Calu3 (cell line): Measurements from ENCODE around the gene RPS25. TPM values are rescaled to one million over a fixed set of nuclear protein-coding genes. Genes with fewer than 3 reads are reported as not detected.
"Not testable (repeated sequence)": the region's sequence is repeated elsewhere in the genome, so short reads cannot be mapped to it uniquely, and the experiment has no call there.

Experiments
- BruUV-seq: library from RNA; stranded (reverse); fragments of 400-500 nt; replicated peaks from 2 replicates; lab custom pipeline; 2021; lab: Mats Ljungman, UMichigan
- CTCF ChIA-PET: fragments of 300-600 bp; sonication (Branson Sonifier 250); formaldehyde crosslinking; loops from one replicate; lab custom pipeline; 2022; ENCODE audit warnings: antibody characterized with exemption; lab: Charles Lee
- DNase-seq: peaks from one replicate; pipeline ENCODE4 v3.0.0; 2022
- H3K27ac Mint-ChIP-seq: one replicate; pipeline ENCODE4 v1.8.0; 2022; ENCODE audit warnings: mixed read lengths; ENCODE audit not compliant: unreplicated experiment
- H3K27me3 Mint-ChIP-seq: one replicate; pipeline ENCODE4 v1.8.0; 2022; ENCODE audit warnings: mixed read lengths; ENCODE audit not compliant: unreplicated experiment
- H3K36me3 Mint-ChIP-seq: one replicate; pipeline ENCODE4 v1.8.0; 2022; ENCODE audit warnings: mild to moderate bottlenecking, moderate library complexity, mixed read lengths; ENCODE audit not compliant: insufficient read depth, unreplicated experiment
- H3K4me1 Mint-ChIP-seq: one replicate; pipeline ENCODE4 v1.8.0; 2022; ENCODE audit warnings: mild to moderate bottlenecking, low read depth, mixed read lengths; ENCODE audit not compliant: unreplicated experiment
- H3K4me3 Mint-ChIP-seq: one replicate; pipeline ENCODE4 v1.8.0; 2022; ENCODE audit warnings: mild to moderate bottlenecking, low read depth, moderate library complexity, mixed read lengths; ENCODE audit not compliant: unreplicated experiment
- H3K9me3 Mint-ChIP-seq: one replicate; pipeline ENCODE4 v1.8.0; 2022; ENCODE audit warnings: low read depth, mixed read lengths; ENCODE audit not compliant: unreplicated experiment
- intact Hi-C: fragments of 100-400 bp; cut with micrococcal nuclease; formaldehyde crosslinking; loops from one replicate; pipeline ENCODE4 v1.10.0; 2022; ENCODE audit not compliant: unreplicated experiment
- total RNA-seq: library from RNA; stranded (reverse); gene quantifications from 2 replicates; pipeline ENCODE4 v1.2.3, GENCODE V29; 2022
- TF ChIP-seq, protein P1 (sequence below): fragments of 200-600 bp; IDR thresholded peaks from one replicate; pipeline ENCODE4 v1.8.0; 2022; ENCODE audit warnings: antibody characterized with exemption; ENCODE audit not compliant: unreplicated experiment

The RPS25 gene
- total RNA-seq, 1 experiment from 2014 or later, result 510 TPM

DNA sequence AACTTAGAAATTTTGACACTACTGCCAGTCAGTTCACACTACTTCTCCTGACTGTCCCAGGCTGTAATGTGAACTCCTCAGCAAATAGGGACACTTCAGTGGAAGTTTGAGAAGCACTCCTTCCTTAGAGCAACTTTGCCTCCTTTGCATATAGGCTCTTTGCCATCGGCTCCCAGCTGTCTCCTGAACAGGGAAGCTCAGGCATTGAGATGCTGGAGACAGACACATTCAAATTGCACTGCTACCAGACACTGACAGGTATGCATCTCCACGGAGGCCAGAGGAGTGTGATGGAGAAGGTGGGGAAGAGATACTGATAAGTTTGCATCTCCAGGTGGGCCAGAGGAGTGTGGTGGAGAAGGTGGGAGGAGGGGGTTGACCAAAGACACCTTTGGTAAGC is 1.9 kb upstream of the RPS25 start:
- Mint-ChIP-seq H3K9me3 (no peaks in the 10 kb centered on the region), H3K27ac (peak overlapping the region; percentile 60), H3K4me3 (peak overlapping the region; percentile 93), H3K4me1 (peaks cover 15% of the 10 kb centered on the region), H3K27me3 (no peaks in the 10 kb centered on the region), H3K36me3 (peaks cover 71% of the 10 kb centered on the region)
- DNase-seq, result no peak
- intact Hi-C loops, result no loop called here
- CTCF ChIA-PET, result no interaction called here
- TF ChIP-seq, protein P1, sequence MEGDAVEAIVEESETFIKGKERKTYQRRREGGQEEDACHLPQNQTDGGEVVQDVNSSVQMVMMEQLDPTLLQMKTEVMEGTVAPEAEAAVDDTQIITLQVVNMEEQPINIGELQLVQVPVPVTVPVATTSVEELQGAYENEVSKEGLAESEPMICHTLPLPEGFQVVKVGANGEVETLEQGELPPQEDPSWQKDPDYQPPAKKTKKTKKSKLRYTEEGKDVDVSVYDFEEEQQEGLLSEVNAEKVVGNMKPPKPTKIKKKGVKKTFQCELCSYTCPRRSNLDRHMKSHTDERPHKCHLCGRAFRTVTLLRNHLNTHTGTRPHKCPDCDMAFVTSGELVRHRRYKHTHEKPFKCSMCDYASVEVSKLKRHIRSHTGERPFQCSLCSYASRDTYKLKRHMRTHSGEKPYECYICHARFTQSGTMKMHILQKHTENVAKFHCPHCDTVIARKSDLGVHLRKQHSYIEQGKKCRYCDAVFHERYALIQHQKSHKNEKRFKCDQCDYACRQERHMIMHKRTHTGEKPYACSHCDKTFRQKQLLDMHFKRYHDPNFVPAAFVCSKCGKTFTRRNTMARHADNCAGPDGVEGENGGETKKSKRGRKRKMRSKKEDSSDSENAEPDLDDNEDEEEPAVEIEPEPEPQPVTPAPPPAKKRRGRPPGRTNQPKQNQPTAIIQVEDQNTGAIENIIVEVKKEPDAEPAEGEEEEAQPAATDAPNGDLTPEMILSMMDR, result no peak
- no TSS peak for BruUV-seq

DNA sequence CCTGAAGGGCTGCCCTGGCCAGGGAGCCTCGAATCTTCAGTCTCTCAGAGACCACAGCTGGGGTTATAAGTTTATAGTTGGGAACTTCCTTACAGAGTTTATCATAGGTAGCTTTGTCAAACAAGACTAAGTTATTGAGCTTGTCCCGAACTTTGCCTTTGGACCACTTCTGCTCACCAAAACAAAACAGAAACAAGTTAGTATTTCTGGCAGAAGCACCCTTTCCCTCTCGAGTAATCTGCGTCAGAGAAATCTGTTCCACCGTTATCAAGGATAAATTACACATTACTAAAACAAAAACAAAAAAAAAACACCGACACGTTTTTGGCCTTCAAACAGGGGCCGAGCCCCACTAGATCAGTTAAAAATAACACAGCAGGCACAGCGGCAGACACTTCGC is 766 bp downstream of the RPS25 start:
- peak overlapping the region; percentile 93 for H3K4me3 Mint-ChIP-seq
- DNase-seq, H3K27me3 Mint-ChIP-seq, BruUV-seq, H3K9me3 Mint-ChIP-seq, intact Hi-C loops: not testable (repeated sequence)
- CTCF ChIA-PET, result interaction anchor here (0.5 to 0.7 kb wide), 2 partner anchors 322 to 1938 kb away, joined by 3 read pairs; no protein-coding TSS in a partner anchor
- H3K36me3 Mint-ChIP-seq, result peaks cover 81% of the 10 kb centered on the region
- H3K27ac Mint-ChIP-seq, result peak overlapping the region; percentile 93
- H3K4me1 Mint-ChIP-seq, result peaks cover 15% of the 10 kb centered on the region

DNA sequence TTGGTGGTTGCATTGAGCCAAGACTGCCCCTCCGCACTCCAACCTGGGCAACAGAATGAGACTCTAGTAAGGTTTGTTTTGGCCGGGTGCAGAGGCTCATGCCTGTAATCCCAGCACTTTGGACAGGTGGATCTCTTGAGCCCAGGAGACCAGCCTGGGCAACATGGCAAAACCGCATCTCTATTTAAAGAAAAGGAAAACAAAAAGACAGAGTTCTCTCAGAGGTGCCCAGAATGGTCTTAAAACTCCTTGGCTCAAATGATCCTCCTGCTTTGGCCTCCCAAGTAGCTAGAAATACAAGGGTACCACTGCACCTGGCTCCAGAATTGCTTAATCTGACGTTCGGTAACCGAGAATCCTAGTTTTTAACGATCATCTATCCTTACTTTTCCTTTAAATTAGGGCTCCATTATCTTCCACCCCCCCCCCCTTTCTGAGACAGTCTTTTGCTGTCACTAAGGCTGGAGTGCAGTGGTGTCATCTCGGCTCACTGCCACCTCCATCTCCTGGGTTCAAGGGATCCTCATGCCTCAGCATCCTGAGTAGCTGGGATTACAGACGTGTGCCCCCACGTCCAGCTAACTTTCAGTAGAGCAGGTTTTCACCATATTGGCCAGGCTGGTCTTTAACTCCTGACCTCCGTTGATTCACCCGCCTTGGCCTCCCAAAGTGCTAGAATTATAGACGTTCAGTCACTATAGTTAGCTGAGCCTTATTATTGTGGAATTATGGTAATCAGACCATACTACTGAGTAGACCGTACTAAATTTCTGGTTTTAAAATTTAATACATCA is 1.7 kb downstream of the RPS25 start:
- no TSS peak for BruUV-seq

DNA sequence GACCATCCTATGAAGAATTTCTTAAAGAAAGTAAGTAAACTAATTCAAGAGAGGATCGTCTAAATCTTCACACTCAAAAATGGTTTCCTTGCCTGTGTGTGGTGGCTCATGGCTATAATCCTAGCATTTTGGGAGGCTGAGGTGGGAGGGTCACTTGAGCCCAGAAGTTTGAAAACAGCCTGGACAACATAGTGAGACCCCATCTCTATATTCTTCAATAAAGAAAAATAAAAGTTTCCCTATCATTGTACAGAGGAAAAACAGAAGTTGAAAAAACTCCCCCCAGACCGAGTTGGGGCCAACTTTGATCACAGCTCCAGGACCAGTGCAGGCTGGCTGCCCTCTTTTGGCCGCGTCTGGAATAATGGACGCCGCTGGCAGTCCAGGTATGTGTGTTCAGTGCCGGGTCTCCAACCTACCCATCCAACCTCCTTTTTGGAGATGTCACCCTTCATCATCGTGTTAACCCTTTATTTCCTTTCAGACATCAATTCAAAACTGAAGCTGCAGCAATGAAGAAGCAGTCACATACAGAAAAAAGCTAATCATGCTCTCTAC is 3.0 kb downstream of the RPS25 start:
- DNase-seq, result peak; percentile 13
- Mint-ChIP-seq H3K9me3 (no peaks in the 10 kb centered on the region), H3K4me1 (peaks cover 13% of the 10 kb centered on the region), H3K4me3 (peak overlapping the region; percentile 28), H3K27me3 (no peaks in the 10 kb centered on the region), H3K27ac (peak overlapping the region; percentile 56), H3K36me3 (peaks cover 81% of the 10 kb centered on the region)
- TF ChIP-seq, protein P1, result no peak
- no TSS peak for BruUV-seq
- CTCF ChIA-PET, result interaction anchor here (0.6 kb wide), 1 partner anchor 63 kb away, joined by 3 read pairs; no protein-coding TSS in a partner anchor
- intact Hi-C loops, result no loop called here

More for the DNA sequence above, 1.7 kb downstream of the RPS25 start:
- Mint-ChIP-seq H3K27me3 (no peaks in the 10 kb centered on the region), H3K9me3 (no peaks in the 10 kb centered on the region), H3K27ac (peak overlapping the region; percentile 56), H3K4me3 (peak overlapping the region; percentile 93), H3K36me3 (peaks cover 85% of the 10 kb centered on the region), H3K4me1 (peaks cover 15% of the 10 kb centered on the region)
- CTCF ChIA-PET, result no interaction called here
- TF ChIP-seq, protein P1, result no peak
- intact Hi-C loops, result no loop called here
- no peak for DNase-seq
